GM12873 (cell line): ENCODE results near the gene SNX10.

Experiments
- CTCF ChIP-seq: IDR thresholded peaks from 2 replicates; pipeline ENCODE4 v1.5.1; 2012; ENCODE audit warnings: low read depth, mild to moderate bottlenecking, moderate library complexity, low read length, control low read depth; ENCODE audit not compliant: insufficient read depth; ENCODE audit errors: missing control alignments

Gene SNX10

GRCh38 chr7:26305090-26305868 is 13.6 kb downstream of the SNX10 start:
- no peak for TF ChIP-seq CTCF

GRCh38 chr7:26305869-26306665 is 14.4 kb downstream of the SNX10 start:
- TF ChIP-seq CTCF: no peak

GRCh38 chr7:26306790-26307189 is 15.1 kb downstream of the SNX10 start:
- TF ChIP-seq CTCF: no peak

GRCh38 chr7:26307226-26307625 is 15.6 kb downstream of the SNX10 start:
- no peak for TF ChIP-seq CTCF

- no peak for TF ChIP-seq CTCF
Observed at GRCh38 chr7:26307791-26308190, 16.1 kb downstream of the SNX10 start.

GRCh38 chr7:26308551-26308950 is 16.9 kb downstream of the SNX10 start:
- no peak for TF ChIP-seq CTCF

GRCh38 chr7:26309089-26309488 is 17.4 kb downstream of the SNX10 start:
- no peak for TF ChIP-seq CTCF
